Measurements from ENCODE around the gene KCNC4.

KCNC4 gene

DNA sequence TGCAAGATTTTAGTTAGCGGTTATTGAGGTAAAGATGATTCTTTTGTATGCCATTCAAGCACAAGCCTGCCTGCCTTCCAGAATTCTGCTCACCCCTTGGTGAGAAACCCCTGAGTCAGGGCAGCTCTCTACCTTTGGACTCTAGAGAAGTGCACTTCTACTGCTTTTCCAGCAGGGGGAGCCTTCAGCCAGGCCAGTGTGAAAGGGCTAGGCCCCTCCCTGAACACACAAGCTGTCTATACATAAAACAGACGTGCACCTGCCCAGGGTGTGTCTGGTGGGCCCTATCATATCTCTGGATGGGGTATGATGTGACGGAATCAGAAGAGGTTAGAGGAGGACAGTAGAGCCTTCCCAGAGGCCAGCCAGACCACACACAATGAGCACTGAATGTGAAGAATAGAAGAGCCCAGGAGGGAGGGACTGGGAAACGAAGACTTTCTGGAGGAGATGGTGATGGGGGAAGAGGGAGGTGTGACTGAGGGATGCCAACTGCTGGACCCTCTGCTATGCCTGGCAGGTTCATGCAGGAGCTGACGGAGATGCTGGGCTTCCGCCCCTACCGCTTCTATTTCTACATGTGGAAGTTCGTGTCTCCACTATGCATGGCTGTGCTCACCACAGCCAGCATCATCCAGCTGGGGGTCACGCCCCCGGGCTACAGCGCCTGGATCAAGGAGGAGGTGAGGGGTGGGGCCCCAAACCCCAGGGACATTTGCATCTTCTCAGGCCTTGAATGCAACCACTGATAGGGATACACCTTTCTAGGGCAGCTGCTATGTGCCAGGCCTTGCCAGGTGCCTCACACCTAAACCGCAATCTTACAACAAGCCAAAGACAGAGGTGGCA lies 13.0 kb upstream of the KCNC4 start:
- DNase-seq (ENCODE audit: low read depth): peak; percentile 62
- H3K4me3 ChIP-seq (ENCODE audit: low read depth, low read length): no peak overlapping the region
- TF ChIP-seq, protein P1, sequence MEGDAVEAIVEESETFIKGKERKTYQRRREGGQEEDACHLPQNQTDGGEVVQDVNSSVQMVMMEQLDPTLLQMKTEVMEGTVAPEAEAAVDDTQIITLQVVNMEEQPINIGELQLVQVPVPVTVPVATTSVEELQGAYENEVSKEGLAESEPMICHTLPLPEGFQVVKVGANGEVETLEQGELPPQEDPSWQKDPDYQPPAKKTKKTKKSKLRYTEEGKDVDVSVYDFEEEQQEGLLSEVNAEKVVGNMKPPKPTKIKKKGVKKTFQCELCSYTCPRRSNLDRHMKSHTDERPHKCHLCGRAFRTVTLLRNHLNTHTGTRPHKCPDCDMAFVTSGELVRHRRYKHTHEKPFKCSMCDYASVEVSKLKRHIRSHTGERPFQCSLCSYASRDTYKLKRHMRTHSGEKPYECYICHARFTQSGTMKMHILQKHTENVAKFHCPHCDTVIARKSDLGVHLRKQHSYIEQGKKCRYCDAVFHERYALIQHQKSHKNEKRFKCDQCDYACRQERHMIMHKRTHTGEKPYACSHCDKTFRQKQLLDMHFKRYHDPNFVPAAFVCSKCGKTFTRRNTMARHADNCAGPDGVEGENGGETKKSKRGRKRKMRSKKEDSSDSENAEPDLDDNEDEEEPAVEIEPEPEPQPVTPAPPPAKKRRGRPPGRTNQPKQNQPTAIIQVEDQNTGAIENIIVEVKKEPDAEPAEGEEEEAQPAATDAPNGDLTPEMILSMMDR (IDR thresholded peaks at IDR 0.05; ENCODE audit: insufficient read depth, low read depth, low read length, missing control alignments): peak; percentile 93

DNA sequence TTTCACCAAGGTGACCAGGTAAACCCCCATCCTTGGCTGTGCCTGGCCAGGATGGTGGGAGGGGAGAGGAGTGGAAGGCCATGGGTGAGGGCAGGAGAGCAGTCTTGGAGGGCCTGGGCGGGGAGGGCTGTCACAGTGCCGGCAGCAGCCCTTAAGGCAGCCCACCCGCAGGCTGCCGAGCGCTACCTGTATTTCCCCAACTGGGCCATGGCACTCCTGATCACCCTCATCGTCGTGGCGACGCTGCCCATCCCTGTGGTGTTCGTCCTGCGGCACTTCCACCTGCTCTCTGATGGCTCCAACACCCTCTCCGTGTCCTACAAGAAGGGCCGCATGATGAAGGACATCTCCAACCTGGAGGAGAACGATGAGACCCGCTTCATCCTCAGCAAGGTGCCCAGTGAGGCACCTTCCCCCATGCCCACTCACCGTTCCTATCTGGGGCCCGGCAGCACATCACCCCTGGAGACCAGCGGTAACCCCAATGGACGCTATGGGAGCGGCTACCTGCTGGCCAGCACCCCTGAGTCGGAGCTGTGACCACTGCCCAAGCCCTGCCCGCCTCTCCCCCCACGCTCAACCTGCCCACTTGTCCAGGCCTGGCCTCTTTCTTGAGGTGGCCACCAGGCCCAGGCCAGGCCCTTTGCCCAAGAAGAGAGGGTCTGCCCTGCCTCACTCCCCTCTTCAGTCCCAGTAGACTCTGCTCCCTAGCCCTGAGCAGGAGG lies 12.0 kb upstream of the KCNC4 start:
- no peak overlapping the region for H3K4me3 ChIP-seq (ENCODE audit: low read depth, low read length)
- TF ChIP-seq, protein P1 (IDR thresholded peaks at IDR 0.05; ENCODE audit: insufficient read depth, low read depth, low read length, missing control alignments): no peak
- DNase-seq (ENCODE audit: low read depth): no peak

DNA sequence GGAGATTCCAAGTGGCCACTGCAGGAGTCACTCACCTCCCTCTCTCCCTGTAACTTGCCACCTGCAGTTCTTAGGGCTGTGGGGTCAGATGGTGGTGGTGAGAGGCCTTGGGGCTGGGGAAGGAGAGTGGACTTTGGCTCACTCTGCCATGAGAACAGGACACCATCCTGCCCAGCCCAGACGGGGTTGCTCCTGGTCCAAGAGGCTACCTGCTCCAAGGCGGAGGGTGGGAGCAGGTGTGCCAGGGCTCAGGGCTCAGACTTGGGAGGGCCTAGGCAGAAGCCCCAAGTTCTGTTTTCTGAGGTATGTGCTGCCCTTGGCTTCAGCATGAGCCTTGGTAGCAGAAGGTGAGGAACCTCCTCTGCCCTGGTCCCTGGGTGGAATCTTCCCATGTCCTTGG lies 11.4 kb upstream of the KCNC4 start:
- TF ChIP-seq, protein P1 (IDR thresholded peaks at IDR 0.05; ENCODE audit: insufficient read depth, low read depth, low read length, missing control alignments): no peak
- no peak for DNase-seq (ENCODE audit: low read depth)
- no peak overlapping the region for H3K4me3 ChIP-seq (ENCODE audit: low read depth, low read length)

DNA sequence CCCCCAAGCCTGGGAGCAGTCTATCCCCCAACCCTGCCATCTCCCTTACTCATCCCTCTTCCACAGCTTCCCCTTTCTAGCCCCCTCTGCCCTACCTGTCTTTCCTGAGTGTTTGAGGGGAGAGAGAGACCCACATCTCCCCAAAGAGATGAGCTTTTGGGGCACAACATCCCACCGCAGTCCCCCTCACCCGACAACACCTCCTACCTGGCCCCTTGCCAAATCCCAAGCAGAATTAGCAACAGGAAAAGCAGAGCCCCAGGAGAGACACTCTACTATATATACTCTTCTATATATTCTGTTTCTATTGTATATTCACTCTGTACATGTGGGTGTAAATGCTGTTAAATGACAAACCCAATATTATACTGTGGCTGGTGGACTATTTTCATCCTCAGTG lies 9.9 kb upstream of the KCNC4 start:
- H3K4me3 ChIP-seq (ENCODE audit: low read depth, low read length): no peak overlapping the region
- DNase-seq (ENCODE audit: low read depth): no peak
- TF ChIP-seq, protein P1 (IDR thresholded peaks at IDR 0.05; ENCODE audit: insufficient read depth, low read depth, low read length, missing control alignments): no peak

DNA sequence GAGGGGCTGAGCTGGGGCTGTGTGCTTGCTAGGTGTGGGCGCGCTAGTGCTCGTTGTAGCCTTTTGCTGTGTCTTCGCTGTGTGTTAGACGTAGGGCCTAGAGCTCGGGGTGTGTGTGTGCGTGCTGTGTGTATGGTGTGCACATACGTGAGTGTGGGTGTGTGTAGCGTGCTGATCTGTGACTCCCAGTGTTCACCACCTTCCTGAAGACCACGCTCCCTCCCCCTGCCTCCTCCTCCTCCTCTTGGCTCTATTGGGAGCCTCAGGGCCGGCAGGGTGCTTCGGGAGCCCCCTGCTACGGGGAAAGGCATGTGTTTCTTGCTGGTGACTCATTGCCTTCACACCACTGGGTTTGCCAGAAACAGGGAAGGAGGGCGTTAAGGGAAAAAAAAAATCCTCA lies 9.4 kb upstream of the KCNC4 start:
- DNase-seq (ENCODE audit: low read depth): no peak

DNA sequence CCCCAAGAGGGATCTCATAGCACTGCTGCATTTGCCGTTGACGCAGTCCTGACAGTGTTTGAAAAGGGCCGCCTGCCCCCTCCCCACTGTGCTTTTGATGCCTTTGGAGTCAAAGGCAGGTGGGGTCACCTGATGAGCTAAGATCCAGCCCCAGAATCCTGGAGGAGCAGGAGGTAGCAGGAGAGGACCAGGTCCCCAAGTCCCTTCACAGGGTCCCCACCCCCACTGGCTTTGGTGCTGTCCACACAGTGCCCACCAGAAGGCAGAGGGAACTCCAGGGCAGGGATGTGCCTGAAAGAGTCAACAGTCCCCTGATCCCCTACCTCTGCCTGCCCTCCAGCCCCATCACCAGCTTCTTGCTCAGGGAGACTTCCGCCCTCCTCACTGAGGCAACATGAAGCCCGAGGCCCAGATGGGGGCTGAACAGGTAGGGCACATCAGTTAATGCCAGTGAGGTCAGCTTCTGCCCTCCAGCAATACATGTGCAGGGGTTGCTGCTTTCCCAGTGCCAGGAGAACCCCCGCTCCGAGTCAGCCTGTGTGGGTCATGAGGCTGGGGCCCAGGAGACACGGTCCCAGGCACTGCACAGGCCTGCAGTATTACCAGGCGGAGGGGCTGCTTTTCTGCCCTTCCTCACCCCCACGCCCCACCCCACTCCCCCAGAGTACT lies 8.8 kb upstream of the KCNC4 start:
- TF ChIP-seq, protein P1 (IDR thresholded peaks at IDR 0.05; ENCODE audit: insufficient read depth, low read depth, low read length, missing control alignments): no peak
- no peak for DNase-seq (ENCODE audit: low read depth)
- no peak overlapping the region for H3K4me3 ChIP-seq (ENCODE audit: low read depth, low read length)

More for the DNA sequence above, 9.4 kb upstream of the KCNC4 start:
- TF ChIP-seq, protein P1 (IDR thresholded peaks at IDR 0.05; ENCODE audit: insufficient read depth, low read depth, low read length, missing control alignments): no peak
- no peak overlapping the region for H3K4me3 ChIP-seq (ENCODE audit: low read depth, low read length)
